ENCODE measurements around the gene GCNT2.
A peak's percentile ranks its signal among the peaks of the same experiment; 100 is the strongest.
"Not testable (repeated sequence)": the region's sequence is repeated elsewhere in the genome, so short reads cannot be mapped to it uniquely, and the experiment has no call there.

Gene GCNT2

GRCh38 chr6:10521104-10521808 is at the start of gene GCNT2:
TSS of gene GCNT2 (plus strand) at chr6:10521351. CDS start at chr6:10528912, 7,561 bp downstream.
- DNase-seq: no peak

GRCh38 chr6:10472634-10473033 is 48.5 kb upstream of the GCNT2 start:
- DNase-seq: no peak

- DNase-seq: no peak
Observed at GRCh38 chr6:10478187-10479040, 42.7 kb upstream of the GCNT2 start.

GRCh38 chr6:10479939-10480700 is 41.0 kb upstream of the GCNT2 start:
- no peak for DNase-seq

- DNase-seq: no peak
Observed at GRCh38 chr6:10481101-10481500, 40.0 kb upstream of the GCNT2 start.

- no peak for DNase-seq
Observed at GRCh38 chr6:10482636-10483257, 38.4 kb upstream of the GCNT2 start.

- DNase-seq: no peak
Observed at GRCh38 chr6:10484912-10485311, 36.2 kb upstream of the GCNT2 start.

- no peak for DNase-seq
Observed at GRCh38 chr6:10485406-10485805, 35.7 kb upstream of the GCNT2 start.

GRCh38 chr6:10486215-10486614 is 34.9 kb upstream of the GCNT2 start:
- DNase-seq: no peak

GRCh38 chr6:10486944-10487588 is 34.1 kb upstream of the GCNT2 start:
- DNase-seq: not testable (repeated sequence)

GRCh38 chr6:10487668-10488327 is 33.4 kb upstream of the GCNT2 start:
- no peak for DNase-seq

- DNase-seq: no peak
Observed at GRCh38 chr6:10491463-10491862, 29.7 kb upstream of the GCNT2 start.

- DNase-seq: not testable (repeated sequence)
Observed at GRCh38 chr6:10491905-10492304, 29.2 kb upstream of the GCNT2 start.

- DNase-seq: no peak
Observed at GRCh38 chr6:10495029-10495428, 26.1 kb upstream of the GCNT2 start.

GRCh38 chr6:10505529-10505928 is 15.6 kb upstream of the GCNT2 start:
- DNase-seq: no peak

- no peak for DNase-seq
Observed at GRCh38 chr6:10507298-10507697, 13.9 kb upstream of the GCNT2 start.

- DNase-seq: no peak
Observed at GRCh38 chr6:10507715-10508114, 13.4 kb upstream of the GCNT2 start.

GRCh38 chr6:10510592-10511367 is 10.4 kb upstream of the GCNT2 start:
- DNase-seq: peak in 40 of 51 donors; percentile 1 to 64 (median 27)

- no peak for DNase-seq
Observed at GRCh38 chr6:10511477-10511876, 9.7 kb upstream of the GCNT2 start.

- no peak for DNase-seq
Observed at GRCh38 chr6:10513544-10513943, 7.6 kb upstream of the GCNT2 start.

Measured in hypothalamus (tissue), 51 donors.